ENCODE results near the gene ACTBL2.

DNA sequence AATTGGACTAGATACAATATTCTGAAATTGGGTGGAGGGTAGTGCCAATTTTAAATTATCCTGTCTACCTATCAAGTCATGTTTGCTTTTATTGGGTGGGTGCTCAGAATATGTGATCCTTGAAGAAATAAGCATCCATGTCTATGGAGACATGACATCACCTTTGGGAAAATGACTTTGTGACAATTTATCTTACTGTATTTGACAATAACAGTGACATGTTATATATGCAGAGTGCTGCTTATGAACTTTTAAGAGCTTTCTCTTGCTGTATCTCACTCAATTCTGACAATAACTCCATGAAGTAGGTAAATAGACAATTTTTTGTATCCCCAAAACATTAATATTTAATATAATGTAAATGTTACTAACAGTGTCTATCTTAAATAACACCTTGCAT, 15.1 kb upstream of the ACTBL2 start:
- TF ChIP-seq POLR2AphosphoS5 (IDR thresholded peaks at IDR 0.05; ENCODE audit: low read depth, low read length) (no peak), SIN3A (IDR thresholded peaks at IDR 0.05; ENCODE audit: borderline replicate concordance, insufficient read depth, low read length) (no peak)

Data from PFSK-1 (cell line).